ACHN (cell line): ENCODE data around the gene OTOS.

ENCODE experiments used
- DNase-seq: peaks from one replicate; pipeline ENCODE4 v3.0.0-alpha.2; 2015
- in situ Hi-C: cut with HindIII; loops from 2 replicates; pipeline ENCODE4 v1.10.0; 2017; ENCODE audit warnings: low sequenced_read_pairs, low pct_ligation_motif_present, low pct_unique_long_range_greater_than_20kb

Gene OTOS

DNA sequence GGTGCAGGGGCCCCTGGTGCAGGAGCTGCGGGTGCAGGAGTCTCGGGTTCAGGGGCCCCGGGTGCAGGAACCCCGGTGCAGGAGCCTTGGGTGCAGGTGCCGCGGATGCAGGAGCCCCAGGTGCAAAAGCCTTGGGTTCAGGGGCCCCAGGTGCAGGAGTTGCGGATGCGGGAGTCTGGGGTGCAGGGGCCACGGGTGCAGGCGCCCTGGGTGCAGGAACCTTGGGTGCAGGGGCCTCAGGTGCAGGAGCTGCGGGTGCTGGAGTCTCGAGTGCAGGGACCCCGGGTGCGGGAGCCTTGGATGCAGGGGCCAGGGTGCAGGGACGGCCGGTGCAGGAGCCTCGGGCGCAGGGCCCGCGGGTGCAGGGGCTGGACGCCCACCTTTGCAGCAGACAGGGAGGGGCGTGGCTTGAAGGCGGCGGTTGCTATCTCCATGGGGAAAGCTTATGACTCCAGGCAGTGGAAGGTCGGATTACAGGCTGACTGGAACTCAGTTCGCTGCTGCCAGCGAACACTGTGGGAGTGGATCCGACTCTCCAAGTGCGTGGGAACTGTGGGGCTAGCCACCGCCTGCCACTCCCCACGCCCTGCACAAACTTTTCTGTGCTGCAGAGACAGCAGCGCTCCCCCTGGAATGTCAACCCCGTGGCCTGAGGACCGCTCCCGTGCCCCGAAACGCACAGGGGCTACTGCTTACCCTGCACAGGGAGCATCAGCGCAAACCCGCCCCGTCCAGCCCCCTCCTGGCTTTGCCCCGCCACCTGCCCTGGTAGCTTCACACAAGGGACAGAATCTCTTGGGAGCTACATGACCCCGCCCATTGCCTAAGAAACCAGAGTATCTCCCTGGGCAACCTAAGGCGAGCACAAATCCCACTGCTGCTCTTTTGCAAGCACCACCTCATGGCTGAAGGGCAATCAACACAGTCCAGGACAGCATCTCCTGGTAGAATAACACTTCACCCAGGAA lies 44.6 kb downstream of the OTOS start:
- DNase-seq, result no peak
- in situ Hi-C loops, result no loop called here

DNA sequence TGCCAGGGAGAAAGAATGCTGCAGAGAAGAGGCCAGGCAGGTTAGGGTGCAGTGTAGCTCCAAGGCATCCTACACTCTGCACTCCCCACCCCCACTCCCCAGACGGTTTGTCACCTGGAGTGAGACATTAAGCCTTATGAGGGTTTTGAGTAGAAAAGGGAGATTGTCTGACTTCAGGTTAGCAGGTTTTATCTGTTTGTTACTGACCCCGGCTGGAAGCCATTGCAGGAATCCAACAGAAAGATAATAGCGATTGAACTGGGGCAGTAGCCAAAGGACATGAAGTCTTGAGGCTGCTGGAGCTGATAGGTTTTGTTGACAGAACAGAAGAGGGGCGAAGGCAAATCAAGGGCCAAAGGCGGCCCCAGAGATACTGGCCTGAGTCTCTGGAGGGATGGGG lies 51.2 kb downstream of the OTOS start:
- no peak for DNase-seq
- in situ Hi-C loops, result no loop called here
